NCI-H2081 (cell line): ENCODE results near the gene DNAL4.
A peak's percentile ranks its signal among the peaks of the same experiment; 100 is the strongest.

Experiments used
- DNase-seq, 2 experiments: peaks; one replicate each; lab custom pipeline; 2025; lab: John Stamatoyannopoulos, UW

The DNAL4 gene

GRCh38 chr22:38758276-38758945 is 35.5 kb downstream of the DNAL4 start:
- no peak for DNase-seq

- no peak for DNase-seq
Measured at GRCh38 chr22:38757464-38757757, 36.5 kb downstream of the DNAL4 start.

- no peak for DNase-seq
Measured at GRCh38 chr22:38756711-38757463, 37.1 kb downstream of the DNAL4 start.

- DNase-seq, result peak; percentile 76 to 77
Measured at GRCh38 chr22:38755911-38756532, 37.9 kb downstream of the DNAL4 start, which contains the start of gene SUN2. SUN2 (minus strand) TSS chr22:38755998; CDS start chr22:38752628, 3,370 bp downstream.

- DNase-seq, result peak in 1 of 2 experiments; percentile 9
Measured at GRCh38 chr22:38755155-38755910, 38.6 kb downstream of the DNAL4 start.

- DNase-seq, result no peak
Measured at GRCh38 chr22:38754751-38755154, 39.2 kb downstream of the DNAL4 start.

- peak; percentile 34 to 54 for DNase-seq
Measured at GRCh38 chr22:38753948-38754750, 39.8 kb downstream of the DNAL4 start.

GRCh38 chr22:38751422-38752346 is 42.3 kb downstream of the DNAL4 start:
- DNase-seq, result no peak

- no peak for DNase-seq
Measured at GRCh38 chr22:38751066-38751421, 42.9 kb downstream of the DNAL4 start.

- DNase-seq, result no peak
Measured at GRCh38 chr22:38750638-38751037, 43.3 kb downstream of the DNAL4 start.

GRCh38 chr22:38750104-38750503 is 43.8 kb downstream of the DNAL4 start:
- no peak for DNase-seq

GRCh38 chr22:38748487-38749136 is 45.3 kb downstream of the DNAL4 start:
- no peak for DNase-seq

GRCh38 chr22:38745676-38746460 is 48.1 kb downstream of the DNAL4 start:
- DNase-seq, result no peak

GRCh38 chr22:38744981-38745380 is 49.0 kb downstream of the DNAL4 start:
- DNase-seq, result no peak

GRCh38 chr22:38742176-38742942 is 51.6 kb downstream of the DNAL4 start:
- no peak for DNase-seq

- no peak for DNase-seq
Measured at GRCh38 chr22:38741576-38741975, 52.4 kb downstream of the DNAL4 start.

GRCh38 chr22:38741166-38741565 is 52.8 kb downstream of the DNAL4 start:
- no peak for DNase-seq

GRCh38 chr22:38740754-38741153 is 53.2 kb downstream of the DNAL4 start:
- DNase-seq, result no peak
